ENCODE data around the gene CDH5. TPM values are rescaled to one million over a fixed set of nuclear protein-coding genes. Genes with fewer than 3 reads are reported as not detected.

Gene CDH5
- total RNA-seq, 1 experiment from 2014 or later: 3.6 TPM

DNA sequence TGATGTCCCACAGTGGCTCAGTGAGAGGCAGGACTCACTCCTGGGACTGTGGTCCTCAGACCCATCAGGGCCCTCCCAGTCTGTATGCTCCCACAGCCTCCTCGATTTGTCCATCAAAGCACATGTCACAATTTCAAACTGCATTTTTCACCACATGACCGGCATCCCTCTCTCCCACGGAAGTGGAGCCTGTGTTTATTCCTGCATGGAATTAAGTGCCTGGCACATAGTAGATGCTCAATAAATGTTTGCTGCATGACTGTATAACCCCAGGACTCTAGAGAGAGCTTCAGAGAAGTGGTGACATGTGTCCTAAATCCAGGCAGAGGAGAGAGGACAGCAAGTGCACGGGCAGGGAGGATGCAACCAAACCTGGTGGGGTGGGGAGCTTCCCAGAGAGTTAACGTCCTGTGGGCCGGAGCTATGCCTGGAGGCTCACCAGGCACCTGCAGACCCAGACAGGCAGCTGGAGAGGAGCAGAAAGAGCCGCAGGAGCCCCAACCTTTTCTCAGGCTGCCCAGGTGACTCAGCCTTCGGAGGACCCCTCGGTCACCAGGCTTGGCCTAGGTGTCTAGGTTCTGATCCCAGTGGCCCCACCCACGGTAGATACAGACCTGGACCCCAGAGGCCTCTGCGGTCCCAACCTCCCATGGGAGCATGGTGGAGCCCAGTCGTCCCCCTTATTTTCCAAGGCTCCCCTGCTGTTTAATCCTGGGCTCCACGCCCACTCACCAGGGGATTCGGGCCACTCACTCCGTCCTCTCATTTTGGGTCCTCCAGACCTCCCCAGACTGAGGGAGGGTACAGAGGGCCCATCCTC lies 5.8 kb downstream of the CDH5 start:
- no peak for TF ChIP-seq EZH2 (IDR thresholded peaks at IDR 0.05; ENCODE audit: low read depth)
- TF ChIP-seq, protein P1, sequence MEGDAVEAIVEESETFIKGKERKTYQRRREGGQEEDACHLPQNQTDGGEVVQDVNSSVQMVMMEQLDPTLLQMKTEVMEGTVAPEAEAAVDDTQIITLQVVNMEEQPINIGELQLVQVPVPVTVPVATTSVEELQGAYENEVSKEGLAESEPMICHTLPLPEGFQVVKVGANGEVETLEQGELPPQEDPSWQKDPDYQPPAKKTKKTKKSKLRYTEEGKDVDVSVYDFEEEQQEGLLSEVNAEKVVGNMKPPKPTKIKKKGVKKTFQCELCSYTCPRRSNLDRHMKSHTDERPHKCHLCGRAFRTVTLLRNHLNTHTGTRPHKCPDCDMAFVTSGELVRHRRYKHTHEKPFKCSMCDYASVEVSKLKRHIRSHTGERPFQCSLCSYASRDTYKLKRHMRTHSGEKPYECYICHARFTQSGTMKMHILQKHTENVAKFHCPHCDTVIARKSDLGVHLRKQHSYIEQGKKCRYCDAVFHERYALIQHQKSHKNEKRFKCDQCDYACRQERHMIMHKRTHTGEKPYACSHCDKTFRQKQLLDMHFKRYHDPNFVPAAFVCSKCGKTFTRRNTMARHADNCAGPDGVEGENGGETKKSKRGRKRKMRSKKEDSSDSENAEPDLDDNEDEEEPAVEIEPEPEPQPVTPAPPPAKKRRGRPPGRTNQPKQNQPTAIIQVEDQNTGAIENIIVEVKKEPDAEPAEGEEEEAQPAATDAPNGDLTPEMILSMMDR (conservative IDR thresholded peaks at IDR 0.05): no peak
- intact Hi-C loops (cut with micrococcal nuclease; ENCODE audit: unreplicated experiment): no loop called here
- BruUV-seq (replicated peaks): no TSS peak
- H3K27ac ChIP-seq: no peak overlapping the region
- no peak for DNase-seq
- no peak overlapping the region for H2AFZ ChIP-seq
- H3K4me3 ChIP-seq: no peak overlapping the region
- no peaks in the 10 kb centered on the region for H3K9me2 ChIP-seq (ENCODE audit: insufficient read depth)
- H3F3A ChIP-seq (ENCODE audit: insufficient read depth, low read depth): peaks cover 16% of the 10 kb centered on the region; the same call in 1 of the 2 replicates
- no peaks in the 10 kb centered on the region for H3K36me3 ChIP-seq (ENCODE audit: low read depth)
- H3K4me2 ChIP-seq: no peak overlapping the region
- peaks cover 57% of the 10 kb centered on the region for H3K4me1 ChIP-seq (replicated peaks; ENCODE audit: insufficient read depth)
- H3K27me3 ChIP-seq (ENCODE audit: insufficient read depth, low read depth): no peaks in the 10 kb centered on the region
- ChIA-PET POLR2A (ENCODE audit: unreplicated experiment) (no interaction called here), CTCF (no interaction called here)
- no peaks in the 10 kb centered on the region for H4K20me1 ChIP-seq (ENCODE audit: insufficient read depth)
- no peaks in the 10 kb centered on the region for H3K9me3 ChIP-seq (ENCODE audit: insufficient read depth, low read depth)
- H3K79me2 ChIP-seq (ENCODE audit: low read depth): no peaks in the 10 kb centered on the region

DNA sequence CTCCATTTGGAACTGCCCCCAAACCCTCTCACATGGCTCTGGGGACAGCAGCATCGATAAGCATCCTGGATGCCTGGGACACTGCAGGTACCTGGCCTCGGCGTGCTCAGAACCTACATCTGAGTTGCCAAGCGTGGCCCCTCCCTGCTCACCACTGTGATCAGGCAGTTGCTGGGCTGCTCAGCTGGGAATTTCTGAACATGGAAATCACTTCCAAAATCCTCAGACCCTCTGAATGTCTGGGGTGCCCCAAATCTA lies 6.3 kb downstream of the CDH5 start:
- CTCF ChIA-PET: no interaction called here
- Histone ChIP-seq H3K4me2 (no peak overlapping the region), H3K27ac (no peak overlapping the region), H3K9me2 (ENCODE audit: insufficient read depth) (no peaks in the 10 kb centered on the region), H3K9me3 (ENCODE audit: insufficient read depth, low read depth) (no peaks in the 10 kb centered on the region), H4K20me1 (ENCODE audit: insufficient read depth) (no peaks in the 10 kb centered on the region), H3F3A (ENCODE audit: insufficient read depth, low read depth) (peaks cover 15% of the 10 kb centered on the region; the same call in 1 of the 2 replicates), H3K27me3 (ENCODE audit: insufficient read depth, low read depth) (no peaks in the 10 kb centered on the region), H3K4me1 (replicated peaks; ENCODE audit: insufficient read depth) (peaks cover 57% of the 10 kb centered on the region), H3K79me2 (ENCODE audit: low read depth) (no peaks in the 10 kb centered on the region), H2AFZ (no peak overlapping the region), H3K36me3 (ENCODE audit: low read depth) (no peaks in the 10 kb centered on the region), H3K4me3 (no peak overlapping the region)
- no peak for DNase-seq
- no TSS peak for BruUV-seq (replicated peaks)
- TF ChIP-seq EZH2 (IDR thresholded peaks at IDR 0.05; ENCODE audit: low read depth): no peak
- TF ChIP-seq, protein P1 (conservative IDR thresholded peaks at IDR 0.05): no peak
- POLR2A ChIA-PET (ENCODE audit: unreplicated experiment): no interaction called here
- intact Hi-C loops (cut with micrococcal nuclease; ENCODE audit: unreplicated experiment): no loop called here

DNA sequence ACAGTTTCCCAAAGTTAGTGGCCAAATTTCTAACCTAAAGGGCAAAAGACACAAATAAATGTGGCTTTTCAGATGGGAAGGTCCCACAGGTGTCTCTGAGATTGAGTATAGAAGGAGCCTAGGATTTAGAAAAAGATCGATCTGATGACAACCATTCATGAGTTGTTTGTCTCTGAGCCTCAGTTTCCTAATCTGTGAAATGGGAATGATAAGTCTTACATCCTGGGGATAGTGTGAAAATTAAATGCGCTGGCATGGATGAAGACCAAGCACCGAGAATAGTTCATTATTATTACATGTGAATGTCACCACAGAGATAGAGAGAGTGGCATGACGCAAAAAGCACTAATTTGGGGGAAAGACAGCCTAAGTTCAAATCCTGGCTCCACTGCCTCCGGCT lies 7.2 kb downstream of the CDH5 start:
- Histone ChIP-seq H3K4me2 (no peak overlapping the region), H3F3A (ENCODE audit: insufficient read depth, low read depth) (peaks cover 23% of the 10 kb centered on the region), H4K20me1 (ENCODE audit: insufficient read depth) (no peaks in the 10 kb centered on the region), H2AFZ (no peak overlapping the region), H3K4me3 (no peak overlapping the region), H3K36me3 (ENCODE audit: low read depth) (no peaks in the 10 kb centered on the region), H3K9me3 (ENCODE audit: insufficient read depth, low read depth) (no peaks in the 10 kb centered on the region), H3K27ac (no peak overlapping the region), H3K79me2 (ENCODE audit: low read depth) (no peaks in the 10 kb centered on the region), H3K9me2 (ENCODE audit: insufficient read depth) (no peaks in the 10 kb centered on the region), H3K4me1 (replicated peaks; ENCODE audit: insufficient read depth) (peaks cover 57% of the 10 kb centered on the region), H3K27me3 (ENCODE audit: insufficient read depth, low read depth) (no peaks in the 10 kb centered on the region)
- ChIA-PET POLR2A (ENCODE audit: unreplicated experiment) (no interaction called here), CTCF (no interaction called here)
- intact Hi-C loops (cut with micrococcal nuclease; ENCODE audit: unreplicated experiment): no loop called here
- no TSS peak for BruUV-seq (replicated peaks)
- TF ChIP-seq, protein P1 (conservative IDR thresholded peaks at IDR 0.05): no peak
- TF ChIP-seq EZH2 (IDR thresholded peaks at IDR 0.05; ENCODE audit: low read depth): no peak
- DNase-seq: no peak
